GM18502 (cell line): ENCODE results near the gene SERPINB6.
"Not testable (repeated sequence)": the region's sequence is repeated elsewhere in the genome, so short reads cannot be mapped to it uniquely, and the experiment has no call there.

ENCODE experiments used
- ATAC-seq: cut with Tn5 transposase; IDR thresholded peaks from one replicate; pipeline ENCODE4 v1.9.1; 2021; ENCODE audit warnings: mild to moderate bottlenecking; ENCODE audit not compliant: unreplicated experiment, poor library complexity

The SERPINB6 gene

DNA sequence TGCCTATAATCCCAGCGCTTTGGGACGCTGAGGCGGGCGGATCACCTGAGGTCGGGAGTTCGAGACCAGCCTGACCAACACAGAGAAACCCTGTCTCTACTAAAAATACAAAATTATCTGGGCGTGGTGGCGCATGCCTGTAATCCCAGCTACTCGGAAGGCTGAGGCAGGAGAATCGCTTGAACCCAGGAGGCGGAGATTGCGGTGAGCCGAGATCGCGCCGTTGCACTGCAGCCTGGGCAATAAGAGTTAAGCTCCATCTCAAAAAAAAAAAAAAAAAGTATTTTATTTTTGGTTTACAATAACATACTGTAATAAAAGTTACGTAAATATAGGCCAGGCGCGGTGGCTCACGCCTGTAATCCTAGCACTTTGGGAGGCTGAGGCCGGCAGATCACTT lies 29.3 kb downstream of the SERPINB6 start:
- ATAC-seq, result not testable (repeated sequence)

DNA sequence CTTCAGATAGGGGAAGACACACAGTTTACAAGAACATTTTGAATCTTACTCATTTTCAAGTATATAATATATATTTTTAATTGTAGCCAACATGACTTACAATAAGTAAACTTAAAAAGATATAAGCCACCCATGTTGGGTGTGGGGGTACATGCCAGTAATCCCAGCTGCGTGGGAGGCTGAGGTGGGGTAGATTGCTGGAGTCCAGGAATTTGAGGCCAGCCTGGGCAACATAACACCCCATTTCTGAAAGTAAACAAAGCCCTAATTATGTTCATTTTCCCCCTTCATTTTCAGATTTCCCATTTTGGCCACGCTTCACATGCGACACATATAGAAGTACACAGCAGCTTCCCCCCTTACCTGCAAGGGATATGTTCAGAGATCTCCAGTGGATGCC lies 30.5 kb downstream of the SERPINB6 start:
- ATAC-seq, result no peak

- peak; percentile 81 for ATAC-seq
Observed at GRCh38 chr6:2940010-2940850, 31.1 kb downstream of the SERPINB6 start.

- ATAC-seq, result no peak
Observed at GRCh38 chr6:2939315-2940009, 31.9 kb downstream of the SERPINB6 start.

GRCh38 chr6:2938632-2939083 lies 32.7 kb downstream of the SERPINB6 start:
- no peak for ATAC-seq

- ATAC-seq, result no peak
Observed at GRCh38 chr6:2938004-2938631, 33.2 kb downstream of the SERPINB6 start.

GRCh38 chr6:2937627-2938003 lies 33.8 kb downstream of the SERPINB6 start:
- ATAC-seq, result no peak

DNA sequence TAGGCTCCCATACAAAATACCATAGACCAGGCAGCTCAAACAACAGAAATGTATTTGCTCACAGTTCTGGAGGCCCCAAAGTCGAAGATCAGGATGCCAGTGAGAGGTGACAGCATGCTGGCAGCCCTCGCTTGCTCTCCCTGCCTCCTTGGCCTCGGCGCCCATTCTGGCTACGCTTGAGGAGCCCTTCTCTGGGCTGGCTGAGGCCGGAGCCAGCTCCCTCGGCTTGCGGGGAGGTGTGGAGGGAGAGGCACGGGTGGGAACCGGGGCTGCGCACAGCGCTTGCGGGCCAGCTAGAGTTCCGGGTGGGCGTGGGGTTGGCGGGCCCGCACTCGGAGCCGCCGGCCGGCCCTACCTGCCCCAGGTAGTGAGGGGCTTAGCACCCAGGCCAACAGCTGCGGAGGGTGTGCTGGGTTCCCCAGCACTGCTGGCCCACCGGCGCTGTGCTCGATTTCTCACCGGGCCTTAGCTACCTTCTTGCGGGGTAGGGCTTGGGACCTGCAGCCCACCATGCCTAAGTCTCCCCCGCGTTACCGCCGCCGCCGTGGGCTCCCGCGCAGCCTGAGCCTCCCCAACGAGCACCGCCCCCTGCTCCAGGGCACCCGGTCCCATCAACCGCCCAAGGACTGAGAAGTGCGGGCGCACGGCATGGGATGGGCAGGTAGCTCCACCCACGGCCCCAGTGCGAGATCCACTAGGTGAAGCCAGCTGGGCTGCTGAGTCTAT lies 35.6 kb downstream of the SERPINB6 start:
- no peak for ATAC-seq

GRCh38 chr6:2934057-2934456 lies 37.3 kb downstream of the SERPINB6 start:
- ATAC-seq, result no peak

DNA sequence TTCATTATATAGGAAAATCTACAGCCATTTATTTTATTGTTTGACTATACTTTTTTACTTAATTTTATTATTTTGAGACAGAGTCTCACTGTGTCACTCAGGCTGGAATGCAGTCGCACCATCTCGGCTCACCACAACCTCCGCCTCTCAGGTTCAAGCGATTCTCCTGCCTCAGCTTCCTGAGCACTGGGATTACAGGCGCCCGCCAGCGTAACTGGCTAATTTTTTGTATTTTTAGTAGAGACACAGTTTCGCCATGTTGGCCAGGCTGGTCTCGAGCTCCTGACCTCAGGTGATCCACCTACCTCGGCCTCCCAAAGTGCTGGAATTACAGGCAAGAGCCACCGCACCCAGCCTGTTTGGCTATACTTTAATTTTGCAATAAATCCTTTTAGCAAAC lies 38.5 kb downstream of the SERPINB6 start:
- not testable (repeated sequence) for ATAC-seq

GRCh38 chr6:2931970-2932748 lies 39.2 kb downstream of the SERPINB6 start:
- peak; percentile 86 for ATAC-seq

DNA sequence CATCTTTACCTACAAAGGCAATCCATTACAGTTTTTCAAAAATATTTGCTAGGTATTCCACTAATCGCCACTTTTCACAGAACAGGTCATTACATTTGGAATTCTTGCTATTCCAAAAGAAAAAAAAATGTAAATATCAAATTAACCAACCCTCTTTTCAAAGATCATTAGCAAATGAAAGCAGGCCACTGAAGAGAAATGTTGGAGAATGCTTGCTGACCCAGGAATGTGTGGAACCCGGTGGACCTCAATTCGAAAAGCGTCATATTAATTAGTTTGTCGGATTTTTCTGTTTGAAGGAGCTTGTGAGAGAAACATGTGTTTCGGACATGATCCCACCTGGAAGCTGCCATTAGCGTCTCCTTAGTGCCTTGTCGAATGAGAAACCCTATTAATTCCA lies 40.3 kb downstream of the SERPINB6 start:
- ATAC-seq, result no peak

GRCh38 chr6:2927931-2928330 lies 43.4 kb downstream of the SERPINB6 start:
- not testable (repeated sequence) for ATAC-seq

- not testable (repeated sequence) for ATAC-seq
Observed at GRCh38 chr6:2925842-2926747, 45.3 kb downstream of the SERPINB6 start.

GRCh38 chr6:2921520-2922115 lies 49.7 kb downstream of the SERPINB6 start:
- no peak for ATAC-seq

GRCh38 chr6:2920671-2921112 lies 50.7 kb downstream of the SERPINB6 start:
- no peak for ATAC-seq

DNA sequence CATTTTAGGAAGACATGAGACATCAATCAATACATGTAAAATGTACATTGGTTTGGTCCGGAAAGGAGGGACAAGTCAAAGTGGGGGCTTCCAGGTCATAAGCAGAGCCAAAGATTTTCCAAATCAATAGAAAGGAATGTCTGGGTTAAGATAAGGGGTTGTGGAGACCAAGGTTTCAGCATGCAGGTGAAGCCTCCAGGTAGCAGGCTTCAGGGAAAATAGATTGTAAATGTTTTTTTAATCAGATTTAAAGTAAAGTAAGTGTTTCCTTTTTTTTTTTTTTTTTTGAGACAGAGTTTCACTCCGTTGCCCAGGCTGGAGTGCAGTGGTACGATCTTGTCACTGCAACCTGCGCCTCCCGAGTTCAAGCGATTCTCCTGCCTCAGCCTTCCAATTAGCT lies 51.5 kb downstream of the SERPINB6 start:
- ATAC-seq, result no peak

DNA sequence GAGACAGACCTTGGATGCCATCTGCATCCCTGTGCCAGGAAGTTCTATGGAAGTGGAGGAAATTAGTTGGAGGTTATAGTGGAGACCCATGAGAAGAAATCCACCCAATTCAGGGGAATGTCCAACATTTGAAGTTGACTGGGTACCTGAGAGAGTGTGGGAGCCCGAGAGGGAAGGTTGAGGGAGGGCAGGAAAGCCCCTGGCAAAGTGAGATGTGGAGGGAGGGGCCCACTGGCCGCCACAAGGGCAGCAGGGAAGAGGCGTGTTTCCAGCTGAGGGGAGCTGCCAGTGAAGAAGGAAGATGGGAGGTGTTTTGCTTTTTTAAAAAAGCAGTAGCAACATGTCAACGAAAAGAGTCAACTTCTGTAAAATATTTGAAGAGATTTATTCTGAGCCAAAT lies 52.0 kb downstream of the SERPINB6 start:
- no peak for ATAC-seq
